HepG2 (cell line): Measurements from ENCODE around the gene BCL2L1. TPM values are rescaled to one million over a fixed set of nuclear protein-coding genes. Genes with fewer than 3 reads are reported as not detected.

Experiments
- CEBPG ChIP-seq: IDR thresholded peaks from 2 replicates; pipeline ENCODE4 v1.6.1; 2016
- FOXP1 ChIP-seq, 2 experiments: fragments of 450-650 bp in 1 of 2; IDR thresholded peaks; 2 replicates each; pipeline ENCODE4 v1.6.1; 2017 to 2018; ENCODE audit warnings: antibody characterized with exemption in 1 of 2
- HCFC1 ChIP-seq: fragments of 150-350 bp; IDR thresholded peaks from 2 replicates; pipeline ENCODE4 v1.6.1; 2014; ENCODE audit warnings: low read depth, low read length
- HMGXB4 ChIP-seq, 2 experiments: sonication (generic) in 1 of 2; formaldehyde crosslinking in 1 of 2; IDR thresholded peaks; 2 replicates each; pipeline versions ENCODE4 v1.4.0 to v1.6.1; 2018 to 2020; ENCODE audit warnings: missing genetic modification reagents in 2 of 2, borderline replicate concordance in 1 of 2, low read depth in 1 of 2, mild to moderate bottlenecking in 1 of 2, missing biosample characterization in 1 of 2
- HNRNPLL ChIP-seq: fragments of 200-400 bp; formaldehyde crosslinking; IDR thresholded peaks from 2 replicates; pipeline ENCODE4 v1.6.1; 2017; ENCODE audit warnings: mild to moderate bottlenecking, low read depth, low read length; ENCODE audit not compliant: poor library complexity, severe bottlenecking
- HOMEZ ChIP-seq: IDR thresholded peaks from 2 replicates; pipeline ENCODE4 v1.6.1; 2016; ENCODE audit warnings: low read depth
- KDM6A ChIP-seq: IDR thresholded peaks from 2 replicates; pipeline ENCODE4 v1.6.1; 2016; ENCODE audit warnings: low read depth
- PCBP2 ChIP-seq: fragments of 200-400 bp; formaldehyde crosslinking; optimal IDR thresholded peaks from 2 replicates; pipeline ENCODE3; 2018; ENCODE audit warnings: low read length, low read depth; ENCODE audit not compliant: poor library complexity, severe bottlenecking
- PRPF4 ChIP-seq: fragments of 200-400 bp; formaldehyde crosslinking; IDR thresholded peaks from 2 replicates; pipeline ENCODE4 v1.6.1; 2016; ENCODE audit warnings: low read length, low read depth; ENCODE audit not compliant: poor library complexity, severe bottlenecking
- SIX1 ChIP-seq: sonication (generic); formaldehyde crosslinking; IDR thresholded peaks from 2 replicates; pipeline ENCODE4 v1.4.0; 2020; ENCODE audit warnings: missing genetic modification reagents, borderline replicate concordance
- SNAPC4 ChIP-seq: sonication (generic); formaldehyde crosslinking; IDR thresholded peaks from 2 replicates; pipeline ENCODE4 v1.4.0; 2020; ENCODE audit warnings: mild to moderate bottlenecking, missing genetic modification reagents
- TBL1XR1 ChIP-seq: fragments of 150-350 bp; IDR thresholded peaks from 2 replicates; pipeline ENCODE4 v1.6.1; 2014; ENCODE audit warnings: borderline replicate concordance, low read length; ENCODE audit not compliant: partially characterized antibody
- ZFP90 ChIP-seq: sonication (generic); formaldehyde crosslinking; IDR thresholded peaks from 2 replicates; pipeline ENCODE4 v1.8.0; 2022; ENCODE audit warnings: missing genetic modification reagents, mild to moderate bottlenecking, inconsistent platforms, borderline replicate concordance
- ZNF138 ChIP-seq: sonication (generic); formaldehyde crosslinking; IDR thresholded peaks from 2 replicates; pipeline ENCODE4 v1.5.0; 2020; ENCODE audit warnings: mild to moderate bottlenecking, low read depth, missing genetic modification reagents
- ZNF225 ChIP-seq: sonication (generic); formaldehyde crosslinking; IDR thresholded peaks from 2 replicates; pipeline ENCODE4 v1.4.0; 2020; ENCODE audit warnings: mild to moderate bottlenecking, missing genetic modification reagents
- ZNF276 ChIP-seq: sonication (generic); formaldehyde crosslinking; IDR thresholded peaks from 2 replicates; pipeline ENCODE4 v1.4.0; 2020; ENCODE audit warnings: mild to moderate bottlenecking, low read depth, missing genetic modification reagents
- ZNF7 ChIP-seq: IDR thresholded peaks from 2 replicates; pipeline ENCODE4 v1.6.1; 2016; ENCODE audit warnings: missing biosample characterization, missing genetic modification reagents
- ZNF777 ChIP-seq: sonication (generic); formaldehyde crosslinking; IDR thresholded peaks from 2 replicates; pipeline ENCODE4 v1.4.0; 2020; ENCODE audit warnings: missing genetic modification reagents
- polyA plus RNA-seq, 8 experiments: library from polyadenylated mRNA; depleted of rRNA in 3 of 8; stranded (reverse) in 7 of 8; unstranded in 1 of 8; fragments of >200 nt; fragmentation: Illumina TruSeq in 4 of 8; extraction: Trizol in 4 of 8; gene quantifications; 2 replicates each; pipeline versions ENCODE4 v1.2.1 to v1.2.3, GENCODE V29; 2011 to 2016; ENCODE audit warnings: low read depth in 4 of 8, missing spikeins in 1 of 8, mixed read lengths in 1 of 8; ENCODE audit not compliant: insufficient read depth in 1 of 8
- total RNA-seq, 5 experiments: library from RNA; depleted of rRNA; stranded (reverse); fragments of >200 nt; fragmentation: Illumina TruSeq; extraction: Trizol; gene quantifications; 2 replicates each; pipeline ENCODE4 v1.2.3, GENCODE V29; 2016; ENCODE audit warnings: low read depth in 1 of 5

BCL2L1 gene
- total and polyA plus RNA-seq, 2 of the 13 experiments (the other 11 are each of a cell fraction or from before 2014, with no cell fraction given), result 164 to 258 TPM

- TF ChIP-seq SNAPC4 (CRISPR knock-in tag) (peak; percentile 53; the same call in 1 of the 2 replicates), ZNF7 (CRISPR knock-in tag) (0 out of 2 replicates have a peak, but pooled peaks have one; percentile 24), KDM6A (CRISPR knock-in tag) (no peak), HOMEZ (CRISPR knock-in tag) (0 out of 2 replicates have a peak, but pooled peaks have one; percentile 12), HNRNPLL (peak; percentile 46), ZNF276 (CRISPR knock-in tag) (0 out of 2 replicates have a peak, but pooled peaks have one; percentile 68), PRPF4 (peak; percentile 70), HCFC1 (no peak), CEBPG (CRISPR knock-in tag) (peak; percentile 35; the same call in 1 of the 2 replicates), SIX1 (CRISPR knock-in tag) (peak; percentile 52), ZFP90 (CRISPR knock-in tag) (no peak), ZNF138 (CRISPR knock-in tag) (0 out of 2 replicates have a peak, but pooled peaks have one; percentile 42), HMGXB4 (CRISPR knock-in tag; IDR thresholded peaks at IDR 0.05; ENCODE audit: borderline replicate concordance in 1 of 2, low read depth in 1 of 2) (peak; percentile 52 to 89; a peak in 2 of 4 replicates), ZNF777 (CRISPR knock-in tag) (no peak), FOXP1 (IDR thresholded peaks at IDR 0.05) (no peak), FOXP1 (CRISPR knock-in tag; IDR thresholded peaks at IDR 0.05) (no peak), TBL1XR1 (peak; percentile 35), ZNF225 (CRISPR knock-in tag) (peak; percentile 76; the same call in 1 of the 2 replicates), PCBP2 (peak; percentile 24)
These were observed at the start of gene BCL2L1 (continued) for GRCh38 chr20:31722257-31723068.
